GM21723 (cell line): Measurements from ENCODE around the gene PPIP5K2.

Source experiments
- ATAC-seq: cut with Tn5 transposase; IDR thresholded peaks from one replicate; pipeline ENCODE4 v1.9.1; 2021; ENCODE audit warnings: mild to moderate bottlenecking, moderate library complexity; ENCODE audit not compliant: unreplicated experiment

Gene PPIP5K2

DNA sequence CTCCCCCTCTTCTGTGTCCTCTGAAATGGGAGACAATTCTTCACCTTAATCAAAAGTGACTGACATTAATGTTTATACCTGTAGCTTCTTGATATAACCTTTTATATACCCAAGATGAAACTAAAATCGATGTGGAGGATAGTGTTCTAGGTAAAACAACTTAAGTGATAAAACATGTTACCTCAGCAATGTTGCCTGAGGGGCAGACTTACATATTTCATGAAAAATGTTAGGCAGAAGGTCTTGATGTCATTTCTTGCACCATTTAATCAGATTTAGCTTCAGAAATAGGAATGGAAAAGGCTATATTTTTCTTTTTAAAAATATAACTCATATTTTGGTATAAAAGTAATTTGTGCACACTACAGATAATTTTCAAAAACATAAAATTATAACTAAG, 115.8 kb downstream of the PPIP5K2 start:
- ATAC-seq: no peak

DNA sequence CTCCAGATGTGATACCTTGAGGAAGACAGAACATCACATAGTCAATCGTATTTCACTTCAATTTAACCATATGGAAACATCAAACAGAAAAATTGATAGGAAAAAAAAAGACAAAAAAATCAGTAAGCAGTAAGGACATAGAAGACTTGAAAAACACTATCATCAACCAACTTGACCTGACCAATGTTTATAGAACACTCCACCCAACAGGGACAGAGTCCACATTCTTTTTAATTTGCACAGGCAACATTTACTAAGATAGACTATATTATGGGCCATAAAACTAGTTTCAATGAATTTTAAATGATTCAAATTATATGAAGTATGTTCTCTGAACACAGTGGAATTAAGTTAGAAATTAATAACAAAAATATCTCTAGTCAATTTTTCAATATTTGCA, 117.7 kb downstream of the PPIP5K2 start:
- no peak for ATAC-seq

DNA sequence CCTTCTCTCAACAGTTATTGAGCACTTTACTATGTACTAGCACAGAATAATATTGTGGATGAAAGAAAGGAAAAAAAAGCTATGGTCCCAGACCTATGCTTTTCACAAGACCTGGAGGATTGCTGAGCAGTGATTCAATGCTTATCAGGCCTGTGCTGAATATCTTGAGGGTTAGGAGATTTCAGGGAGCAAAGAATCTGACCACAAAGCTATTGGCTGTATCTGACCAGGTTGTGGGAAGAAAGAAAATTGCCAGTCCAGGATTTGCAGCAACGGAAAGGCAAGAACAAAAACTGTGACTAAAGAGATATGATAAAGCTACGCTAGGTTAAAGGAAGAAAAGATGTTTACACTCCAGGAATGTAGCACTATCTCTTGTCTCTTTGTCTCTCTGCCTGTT, 123.6 kb downstream of the PPIP5K2 start:
- ATAC-seq: no peak

DNA sequence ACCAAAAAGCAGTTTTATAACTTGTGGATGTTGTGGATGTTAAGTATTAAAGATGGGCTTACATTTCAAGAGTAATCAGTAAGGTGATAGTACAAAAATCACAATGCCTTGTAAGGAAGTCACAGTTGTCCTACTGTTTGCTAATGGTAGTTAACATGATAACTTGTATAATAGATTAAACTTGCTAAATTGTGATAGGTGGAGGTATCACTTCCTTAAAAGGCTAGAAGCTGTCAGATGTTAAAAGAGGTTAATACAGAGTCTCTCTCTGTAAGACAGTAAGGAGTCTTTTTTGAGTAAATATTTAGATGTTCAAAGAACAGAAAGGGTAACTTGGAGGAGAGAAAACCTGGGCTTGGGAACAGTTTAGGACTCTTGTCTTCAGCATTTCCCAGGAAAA, 124.3 kb downstream of the PPIP5K2 start:
- ATAC-seq: no peak

DNA sequence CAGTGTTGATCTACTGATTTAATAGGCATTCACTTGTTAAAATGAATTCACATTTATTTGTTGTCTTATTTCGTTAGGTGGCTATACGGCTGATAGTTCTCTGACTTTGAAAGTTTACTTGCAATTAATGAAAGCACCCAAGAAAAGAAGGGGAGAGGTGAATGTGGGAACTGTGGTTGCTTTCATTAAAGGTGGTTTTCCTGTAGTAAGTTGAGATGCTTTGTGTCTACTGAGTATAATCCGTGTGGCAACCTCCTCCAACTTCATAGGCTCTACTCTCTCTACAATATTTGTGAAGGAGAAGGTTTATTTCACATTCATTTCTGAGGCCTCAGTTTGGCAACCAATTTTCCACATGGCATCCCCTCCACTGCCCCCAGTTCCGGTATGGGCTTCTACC, 125.7 kb downstream of the PPIP5K2 start:
- ATAC-seq: no peak

DNA sequence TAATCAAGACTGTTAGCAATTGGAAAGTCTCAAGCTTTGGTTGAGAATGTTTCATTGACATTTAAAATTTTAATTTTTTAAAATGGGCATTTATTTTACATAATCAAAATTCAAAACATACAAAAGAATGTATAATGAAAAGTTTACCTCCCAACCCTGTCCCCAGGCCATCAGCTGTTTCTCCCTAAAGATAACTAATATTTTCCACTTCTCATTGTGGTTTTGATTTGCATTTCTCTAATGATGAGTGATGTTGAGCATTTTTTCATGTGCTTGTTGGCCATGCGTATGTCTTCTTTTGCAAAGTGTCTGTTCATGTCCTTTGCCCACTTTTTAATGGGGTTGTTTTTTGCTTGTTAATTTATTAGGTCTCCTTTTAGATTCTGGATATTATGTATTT, 127.0 kb downstream of the PPIP5K2 start:
- no peak for ATAC-seq

DNA sequence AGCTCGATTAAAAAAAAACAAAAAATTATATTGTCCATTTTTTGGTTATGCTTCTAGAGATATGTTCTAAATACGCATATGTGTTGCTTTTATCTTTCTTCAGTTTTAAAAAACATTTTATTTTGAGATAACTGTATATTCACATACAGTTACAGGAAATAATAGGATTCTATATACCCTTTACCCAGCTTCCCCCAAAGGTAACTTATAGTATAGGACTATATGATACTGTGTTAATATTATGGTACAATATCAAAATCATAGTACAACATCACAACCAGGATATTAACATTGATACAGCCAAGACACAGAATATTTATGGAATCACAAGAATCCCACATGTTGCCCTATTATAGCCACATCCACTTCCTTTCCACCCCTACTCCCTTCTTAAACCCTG, 129.0 kb downstream of the PPIP5K2 start:
- ATAC-seq: no peak

DNA sequence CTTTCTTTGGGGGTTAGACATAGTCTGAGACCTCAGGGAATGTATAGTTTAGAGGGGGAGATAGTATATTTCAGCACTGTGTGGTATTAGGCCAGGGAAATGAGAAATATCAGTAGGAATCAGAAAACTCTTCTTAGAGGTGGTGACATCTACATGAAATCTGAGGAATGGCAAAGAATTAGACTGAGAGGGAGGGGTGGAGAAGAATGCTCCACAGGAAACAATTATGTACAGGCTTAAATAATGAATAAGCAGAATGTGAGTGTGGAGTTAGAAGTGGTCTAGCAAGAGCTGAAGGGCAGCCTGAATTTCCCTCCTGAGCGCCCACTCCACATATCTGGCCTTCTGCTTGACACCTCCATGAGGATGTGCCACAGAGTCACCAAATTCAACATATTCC, 134.8 kb downstream of the PPIP5K2 start:
- no peak for ATAC-seq

DNA sequence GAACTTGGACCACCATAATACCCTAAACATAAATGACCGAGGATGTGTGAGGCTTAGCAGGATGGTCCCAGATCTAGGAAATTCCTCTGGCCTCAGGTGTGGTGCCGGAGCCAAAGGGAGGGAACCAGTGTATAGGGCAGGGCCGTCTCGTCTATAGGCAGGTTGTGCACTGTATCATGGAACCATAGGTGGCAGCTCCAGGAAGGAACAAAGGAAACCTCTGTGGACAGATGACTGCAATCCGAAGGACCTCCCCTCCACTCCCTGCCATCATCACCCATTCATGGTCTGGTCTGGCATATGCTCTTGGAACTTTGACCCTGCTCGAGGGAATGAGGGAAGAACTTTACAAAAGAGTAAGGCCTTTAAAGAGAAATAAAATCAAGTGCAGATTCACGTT, 135.6 kb downstream of the PPIP5K2 start:
- ATAC-seq: no peak

DNA sequence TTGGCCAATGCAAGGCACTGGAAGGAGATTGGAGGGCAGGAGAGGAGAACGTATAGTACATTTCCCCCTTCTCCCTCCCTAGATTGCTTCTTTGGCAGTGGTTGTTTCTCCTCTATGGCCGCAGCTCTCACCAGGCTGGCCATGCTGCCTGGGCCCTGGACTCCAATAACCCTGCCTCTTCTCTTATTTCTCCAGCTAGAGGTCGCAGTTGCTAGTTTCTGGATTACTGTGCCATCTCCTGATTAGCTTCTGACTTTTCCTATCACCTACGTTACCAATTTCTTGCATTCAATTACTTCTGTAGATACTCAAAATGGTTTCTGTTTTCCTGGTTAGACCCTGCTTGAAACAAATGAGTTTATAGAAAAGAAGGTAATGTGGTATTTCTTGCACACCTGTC, 136.1 kb downstream of the PPIP5K2 start:
- no peak for ATAC-seq

DNA sequence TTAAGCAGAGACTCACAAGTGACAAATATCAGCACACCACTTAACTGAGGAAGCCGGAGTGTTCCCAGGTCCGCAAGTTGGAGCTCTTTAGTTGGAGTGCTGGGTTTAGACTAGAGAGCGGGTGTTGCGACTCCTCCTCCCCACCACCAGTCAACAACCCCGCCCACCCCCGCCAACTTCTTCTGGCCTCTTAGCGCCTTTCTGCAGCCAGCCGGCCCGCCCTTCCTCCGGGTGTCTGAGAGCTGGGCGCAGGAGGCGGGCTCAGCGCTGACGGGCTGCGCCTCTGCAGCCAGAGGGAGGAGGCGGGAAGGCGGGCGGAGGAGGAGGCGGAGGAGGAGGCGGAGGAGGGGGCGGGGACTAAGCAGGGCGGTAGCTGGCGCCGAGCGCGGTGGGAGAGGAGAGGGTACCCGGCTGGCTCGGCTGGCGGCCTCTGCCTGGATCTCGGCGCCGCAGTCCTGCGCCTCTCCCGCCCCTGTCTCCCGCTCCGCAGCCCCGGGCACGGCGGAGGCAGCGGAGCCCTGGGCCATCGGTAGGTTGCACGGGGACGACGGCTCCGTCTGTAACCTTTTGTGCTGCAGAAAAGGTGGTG, 138.4 kb downstream of the PPIP5K2 start, which contains the start of gene MACIR:
TSS of gene MACIR (plus strand) at position 396 of the 589 bp plus-strand sequence. CDS start 17,157 bp downstream, outside the sequence.
- ATAC-seq: peak; percentile 79

DNA sequence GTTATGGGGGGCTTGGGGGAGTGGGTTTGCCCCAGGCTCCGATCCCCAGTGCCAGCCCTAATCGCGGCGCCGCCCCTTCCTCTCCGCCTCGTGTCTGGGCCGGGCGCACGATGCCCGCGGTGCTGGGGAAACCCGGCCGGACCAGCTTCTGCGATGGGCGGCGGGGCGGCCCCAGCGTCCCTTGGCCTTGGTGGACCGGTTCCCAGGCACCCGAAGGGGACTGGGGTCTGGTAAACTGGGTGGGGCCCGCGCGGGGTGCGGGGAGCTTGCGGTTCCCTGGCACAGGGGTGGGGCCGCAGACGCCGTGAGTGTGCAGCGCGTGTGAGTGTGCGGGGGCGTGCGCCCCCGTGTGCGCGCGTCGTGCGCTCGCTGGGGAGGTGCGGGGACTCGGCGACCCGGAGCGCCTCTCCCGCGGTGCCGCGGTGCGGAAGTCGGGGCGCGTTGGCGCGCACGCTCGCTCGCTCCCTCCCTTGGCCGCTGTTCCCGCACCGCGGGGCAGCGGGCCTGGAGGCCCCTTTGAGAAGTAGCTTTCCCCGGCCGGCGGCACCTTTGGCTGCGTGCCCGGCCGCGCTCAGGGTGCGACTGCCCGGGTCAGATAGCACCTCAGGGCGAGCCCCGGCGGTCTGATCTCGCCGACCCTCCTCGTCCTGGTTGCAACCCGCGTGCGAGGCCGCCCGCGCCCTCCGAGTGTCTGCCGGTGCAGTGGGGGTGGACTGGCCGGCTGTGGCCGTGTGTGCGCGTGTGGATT, 139.0 kb downstream of the PPIP5K2 start:
- ATAC-seq: peak; percentile 47

DNA sequence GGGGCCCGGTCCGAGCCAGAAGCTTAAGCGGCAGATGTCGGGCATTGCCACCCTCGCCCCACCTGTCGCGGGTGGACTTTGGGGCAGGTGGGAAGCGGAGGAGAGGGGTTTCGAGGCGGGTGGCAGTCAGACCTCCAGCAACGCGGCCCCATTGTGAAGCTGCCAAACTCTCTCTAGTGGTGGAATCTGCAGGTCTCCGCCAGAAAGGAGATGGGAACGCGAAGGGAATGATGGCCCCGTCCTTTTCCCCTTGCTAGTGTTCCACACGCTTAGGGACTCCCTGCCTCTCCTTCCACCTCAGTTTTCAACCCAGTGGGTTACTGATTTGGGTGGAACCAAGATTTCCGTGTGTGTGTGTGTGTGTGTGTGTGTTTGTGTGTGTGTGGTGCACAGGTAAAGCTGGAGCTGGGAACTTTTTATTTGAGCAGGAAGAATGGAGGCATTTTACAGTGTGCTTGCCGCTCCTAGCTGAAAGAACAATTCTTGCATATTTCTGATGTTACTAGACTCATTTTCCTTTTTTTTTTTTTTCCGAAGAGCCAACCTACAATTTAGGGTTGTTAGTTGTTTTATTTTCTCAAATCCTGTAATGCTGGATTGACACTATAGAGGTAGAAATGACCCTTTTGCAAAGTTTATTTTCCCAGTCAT, 139.7 kb downstream of the PPIP5K2 start:
- ATAC-seq: no peak

DNA sequence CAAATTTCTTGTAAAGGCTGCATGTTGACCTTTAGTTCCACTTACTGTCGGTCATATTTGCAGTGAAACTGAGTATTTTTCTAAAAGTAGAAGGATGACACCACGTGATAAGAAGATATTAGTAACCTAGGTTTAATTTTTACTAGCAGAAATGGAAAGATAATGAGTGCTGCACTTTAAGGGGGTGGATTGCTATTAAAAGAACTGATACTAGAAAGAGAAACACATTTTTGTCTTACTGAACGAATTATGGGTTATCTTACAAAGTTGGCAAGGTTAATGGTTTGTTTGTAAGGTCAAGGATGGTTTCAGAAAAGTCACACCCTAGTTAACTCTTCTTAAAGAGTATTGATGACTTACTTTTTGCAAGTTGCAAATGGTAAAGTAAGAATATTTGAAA, 140.8 kb downstream of the PPIP5K2 start:
- ATAC-seq: peak; percentile 34
